ENCODE data around the gene LRP2BP.
"Not testable (repeated sequence)": the region's sequence is repeated elsewhere in the genome, so short reads cannot be mapped to it uniquely, and the experiment has no call there.

LRP2BP gene

DNA sequence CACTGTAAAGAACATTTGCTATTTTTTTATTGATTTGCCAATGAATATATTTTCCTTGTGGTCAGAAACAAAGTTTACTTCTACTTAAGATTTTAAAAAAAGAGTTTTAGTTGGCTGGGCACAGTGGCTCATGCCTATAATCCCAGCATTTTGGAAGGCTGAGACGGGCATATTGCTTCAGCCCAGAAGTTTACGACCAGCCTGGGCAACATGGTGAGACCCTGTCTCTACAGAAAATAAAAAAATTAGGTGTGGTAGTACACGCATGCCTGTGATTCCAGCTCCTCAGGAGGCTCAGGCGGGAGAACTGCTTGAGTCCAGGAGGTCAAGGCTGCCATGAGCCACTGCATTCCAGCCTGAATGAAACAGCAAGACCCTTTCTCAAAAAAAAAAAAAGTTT, 36.8 kb downstream of the LRP2BP start:
- no peak for DNase-seq

DNA sequence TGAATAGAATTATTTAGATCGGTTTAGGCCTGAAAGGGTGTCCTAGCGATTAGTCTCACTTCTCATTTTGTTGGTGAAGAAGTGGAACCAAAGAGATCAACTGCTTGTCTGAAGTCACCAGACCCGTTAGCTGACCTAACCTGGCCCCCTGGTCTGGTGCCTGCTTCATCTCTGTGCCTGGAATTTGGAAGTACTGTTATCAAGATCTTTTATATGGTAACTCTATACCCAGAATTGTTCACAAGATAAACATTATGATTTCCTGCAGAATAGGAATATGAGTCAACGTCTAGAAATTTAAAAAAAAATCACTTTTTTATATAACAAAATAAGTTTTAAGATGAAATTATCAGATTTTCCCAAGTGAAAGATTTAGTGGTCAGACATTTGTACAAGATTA, 37.2 kb downstream of the LRP2BP start:
- DNase-seq: no peak

DNA sequence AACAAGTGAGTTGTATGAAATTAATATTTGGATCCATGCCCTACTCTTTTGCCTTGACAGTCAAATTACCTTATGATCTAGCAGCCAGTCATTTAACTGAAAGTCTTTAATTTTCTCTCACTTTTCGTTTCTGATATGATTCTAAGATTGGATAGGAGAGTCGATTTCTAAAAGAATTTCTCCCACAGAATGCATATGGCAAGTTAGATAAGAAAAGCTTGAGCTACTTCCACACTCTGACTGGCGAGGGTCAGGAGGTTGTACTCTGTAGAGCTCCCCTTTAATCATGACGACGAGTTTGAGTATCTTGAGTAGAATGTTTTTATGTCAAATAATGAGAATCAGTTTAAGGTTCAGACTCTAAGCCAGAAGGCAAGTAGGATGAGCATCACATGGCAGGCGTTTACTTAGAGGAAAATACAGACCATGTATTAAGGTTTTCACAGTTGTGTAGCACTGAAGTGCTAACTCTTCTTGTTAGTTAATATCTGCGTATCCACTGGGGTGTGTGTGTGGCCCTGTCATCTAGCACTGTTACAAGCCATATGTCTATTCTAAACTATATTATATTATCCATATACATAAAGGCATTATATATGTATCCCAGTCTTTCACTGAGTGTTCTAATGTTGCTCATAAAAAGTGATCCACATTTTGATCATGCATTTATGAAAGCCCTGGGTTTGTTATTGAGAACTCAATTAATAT, 37.8 kb downstream of the LRP2BP start:
- no peak for DNase-seq

DNA sequence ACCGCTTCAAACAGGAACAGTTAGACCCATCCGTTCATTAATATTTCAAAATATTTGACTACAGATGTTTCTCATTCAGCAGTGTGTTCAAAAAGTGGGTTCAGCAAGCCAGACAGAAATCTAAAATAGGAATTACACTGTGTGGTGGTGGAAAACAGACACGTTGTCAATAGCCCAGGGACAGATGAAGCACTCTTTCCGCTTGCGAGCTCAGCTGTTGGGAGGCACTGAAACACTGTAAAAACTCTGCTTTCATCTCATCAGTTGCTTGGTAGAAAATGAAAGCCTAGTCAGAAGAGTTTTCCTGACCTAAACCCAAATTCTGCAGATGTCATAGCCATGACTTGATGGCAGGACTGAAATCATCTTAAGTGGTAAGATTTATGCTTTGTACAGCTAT, 38.5 kb downstream of the LRP2BP start:
- no peak for DNase-seq

DNA sequence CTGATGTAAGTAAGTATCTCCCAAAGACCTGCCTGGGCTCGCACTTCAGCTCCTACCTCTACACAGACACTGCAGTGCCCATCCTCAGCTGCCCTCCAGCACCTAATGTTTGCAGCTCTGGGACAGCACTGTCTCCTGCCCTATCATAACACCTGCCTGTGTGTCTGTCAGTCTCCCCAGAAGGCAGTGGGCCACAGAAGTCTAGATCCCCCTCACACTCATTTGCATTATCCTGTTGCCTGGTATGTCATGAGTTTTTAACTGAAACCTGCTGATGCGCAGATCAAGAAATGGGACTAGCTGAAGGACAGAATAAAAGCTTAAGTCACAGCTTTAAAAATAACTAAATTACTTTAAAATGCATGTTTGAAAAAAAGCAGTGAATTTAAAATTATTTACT, 43.0 kb downstream of the LRP2BP start:
- DNase-seq: no peak

DNA sequence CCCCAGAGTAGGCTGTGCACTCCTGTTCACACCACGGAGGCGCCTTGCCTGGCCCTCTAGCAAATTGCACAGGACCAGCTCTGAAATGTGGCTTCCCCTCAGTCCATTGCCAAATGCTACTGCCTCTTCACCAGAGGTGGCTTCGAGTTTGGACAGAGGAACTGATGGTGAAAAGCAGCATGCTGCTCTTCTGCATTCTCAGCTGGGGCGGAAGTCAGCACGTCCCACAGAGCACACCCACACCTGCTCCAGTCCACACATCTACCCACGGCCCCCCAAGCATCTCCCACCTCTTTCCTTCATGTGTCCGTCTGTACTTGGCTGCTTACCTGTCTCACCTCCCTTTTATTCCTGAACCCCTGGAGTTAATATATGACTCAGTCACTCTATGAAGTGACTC, 43.5 kb downstream of the LRP2BP start:
- no peak for DNase-seq

DNA sequence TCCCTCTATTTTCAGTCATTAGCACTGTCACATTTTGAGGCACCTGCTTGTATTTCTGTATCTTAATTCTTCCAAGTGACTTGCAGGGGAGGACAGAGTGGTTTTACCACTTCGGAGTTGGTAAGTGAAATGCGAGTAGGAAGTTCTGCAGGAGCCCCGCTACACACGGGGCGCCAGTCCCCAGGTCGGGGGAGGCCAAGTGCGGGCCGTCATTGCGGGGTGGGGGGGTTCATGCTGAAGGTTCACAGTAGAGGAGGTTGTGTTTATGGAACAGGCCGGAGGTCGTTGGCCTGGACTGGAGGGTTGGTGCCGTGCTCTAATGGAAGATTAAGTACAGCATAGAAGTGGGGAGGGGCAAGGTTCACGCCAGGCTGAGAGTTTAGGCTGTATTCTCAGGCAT, 44.0 kb downstream of the LRP2BP start:
- DNase-seq: no peak

DNA sequence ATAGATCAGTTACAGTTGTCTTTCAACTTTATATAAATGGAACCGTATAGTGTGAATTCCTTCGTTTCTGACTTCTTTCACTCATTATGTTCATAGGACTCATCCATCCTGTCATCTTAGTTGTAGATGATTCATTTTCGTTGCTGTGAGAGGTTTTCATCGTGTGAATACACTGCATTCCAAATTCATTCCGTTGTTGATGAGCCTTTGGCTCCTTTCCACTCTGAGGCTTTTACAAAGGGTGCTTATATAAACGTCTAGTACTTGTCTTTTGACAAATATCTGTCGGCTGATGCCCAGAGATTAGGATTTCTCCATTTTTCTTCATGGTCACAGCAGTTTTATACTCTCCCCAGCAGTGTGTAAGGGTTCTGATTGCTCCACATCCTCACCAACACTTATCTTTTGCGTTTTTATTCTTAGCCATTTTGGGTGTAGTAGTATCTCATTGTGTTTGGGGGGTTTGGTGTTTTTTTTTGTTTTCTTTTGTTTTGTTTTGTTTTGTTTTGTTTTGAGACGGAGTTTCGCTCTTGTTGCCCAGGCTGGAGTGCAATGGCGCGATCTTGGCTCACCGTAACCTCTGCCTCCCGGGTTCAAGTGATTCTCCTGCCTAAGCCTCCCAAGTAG, 48.6 kb downstream of the LRP2BP start:
- DNase-seq: no peak

DNA sequence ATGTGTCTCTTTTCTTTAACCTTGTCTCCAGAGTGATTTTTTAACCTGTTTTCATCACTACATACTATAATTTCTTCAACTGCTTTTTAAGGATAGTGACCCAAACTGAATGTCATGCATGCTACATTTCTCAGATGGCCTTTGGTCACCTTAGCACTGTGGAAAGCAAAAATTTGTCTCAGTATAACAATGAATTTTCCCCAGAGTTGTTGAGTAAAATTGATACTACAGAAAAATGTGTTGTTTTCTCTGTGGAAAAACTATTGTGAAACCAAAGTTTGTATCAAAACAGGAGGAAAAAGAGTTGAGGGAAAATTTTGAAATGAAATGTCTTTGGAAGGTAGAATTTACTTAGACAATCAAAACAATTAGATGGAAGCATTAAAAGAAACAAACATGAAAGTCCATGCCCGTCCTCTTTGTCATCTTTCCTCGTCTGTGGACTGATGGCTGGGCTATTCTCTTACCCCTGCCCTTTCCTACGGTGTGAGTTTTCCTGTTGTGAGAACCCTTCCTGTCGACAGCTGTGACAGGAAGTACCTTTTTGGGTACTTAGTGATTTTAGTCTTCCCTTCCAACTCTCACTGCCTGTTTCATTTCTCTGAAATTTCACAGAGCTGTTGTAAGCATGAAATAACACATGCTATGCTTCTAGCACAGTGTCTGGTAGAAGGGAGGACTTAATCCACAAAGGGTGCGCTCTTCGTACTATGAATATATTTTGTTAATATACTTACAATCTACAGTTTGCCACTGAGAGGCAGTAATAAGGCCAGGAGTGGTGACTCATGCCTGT, 50.8 kb downstream of the LRP2BP start:
- DNase-seq: no peak

DNA sequence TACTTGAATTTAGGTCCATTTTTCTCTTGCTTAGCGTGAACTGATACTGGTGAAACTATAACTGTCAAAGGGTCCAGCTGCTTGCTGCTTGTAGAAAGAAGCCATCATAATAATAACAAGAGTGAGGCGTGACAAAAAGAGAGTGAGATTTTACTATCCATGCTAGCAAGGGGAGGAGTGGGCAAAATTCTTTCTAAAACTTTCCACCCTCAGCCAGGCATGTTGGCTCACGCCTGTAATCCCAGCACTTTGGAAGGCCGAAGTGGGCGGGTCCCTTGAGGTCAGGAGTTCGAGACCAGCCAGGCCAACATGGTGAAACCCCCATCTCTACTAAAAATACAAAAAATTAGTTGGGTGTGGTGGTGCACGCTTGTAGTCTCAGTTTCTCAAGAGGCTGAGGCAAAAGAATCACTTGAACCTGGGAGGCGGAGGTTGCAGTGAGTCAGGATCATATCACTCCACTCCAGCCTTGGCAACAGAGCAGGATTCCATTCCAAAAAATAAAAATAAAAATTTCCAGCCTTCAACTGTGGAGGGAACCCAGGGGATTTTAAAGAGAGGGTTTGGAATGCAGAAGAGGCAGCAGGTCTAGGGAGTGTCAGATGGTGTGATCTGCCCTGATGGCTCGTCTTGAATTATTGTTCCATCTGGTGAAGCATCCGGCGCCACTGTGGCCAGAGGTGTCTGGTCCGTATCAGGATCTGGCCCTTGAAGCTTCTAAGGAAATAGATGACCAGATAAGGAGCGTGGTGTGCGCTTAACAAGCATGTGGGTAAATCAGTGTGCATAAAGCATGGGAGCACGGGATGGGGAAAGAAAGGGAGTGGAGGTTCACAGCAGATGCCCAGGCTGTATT, 51.8 kb downstream of the LRP2BP start:
- DNase-seq: no peak

DNA sequence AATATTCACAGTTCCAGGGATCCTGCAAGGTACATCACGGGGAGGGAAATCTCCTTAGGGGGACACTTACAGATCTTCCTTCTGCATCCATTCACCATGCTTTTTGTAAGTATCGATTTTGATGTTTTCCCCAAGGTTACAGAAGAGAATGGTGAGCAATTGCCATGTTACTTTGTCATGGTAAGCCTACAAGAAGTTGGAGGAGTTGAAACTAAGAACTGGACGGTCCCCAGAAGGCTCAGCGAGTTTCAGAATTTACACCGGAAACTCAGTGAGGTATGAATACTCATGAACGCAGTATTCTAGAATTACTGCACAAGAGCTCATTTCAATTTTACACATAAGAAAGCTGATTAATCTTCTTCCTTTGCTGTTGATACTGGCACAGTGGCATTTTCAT, 53.9 kb downstream of the LRP2BP start:
- no peak for DNase-seq

DNA sequence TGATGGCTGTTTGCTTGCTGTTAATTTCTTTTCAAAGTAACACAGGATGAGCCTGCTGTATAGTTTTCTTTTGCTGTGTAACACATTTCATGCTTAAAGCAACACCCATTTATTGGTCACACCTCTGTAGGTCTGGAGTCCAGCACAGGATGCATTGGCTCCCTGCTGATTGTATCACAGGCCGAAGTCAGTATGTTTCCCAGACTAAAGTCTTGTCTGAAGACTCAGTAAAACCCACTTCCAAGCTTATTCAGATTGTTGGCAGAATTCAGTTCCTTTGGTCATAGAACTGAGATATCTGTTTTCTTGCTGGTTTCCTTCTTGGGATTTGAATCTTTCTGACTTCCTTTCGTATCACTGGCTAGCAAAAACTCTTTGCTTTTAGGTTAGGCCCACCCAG, 54.3 kb downstream of the LRP2BP start:
- no peak for DNase-seq

DNA sequence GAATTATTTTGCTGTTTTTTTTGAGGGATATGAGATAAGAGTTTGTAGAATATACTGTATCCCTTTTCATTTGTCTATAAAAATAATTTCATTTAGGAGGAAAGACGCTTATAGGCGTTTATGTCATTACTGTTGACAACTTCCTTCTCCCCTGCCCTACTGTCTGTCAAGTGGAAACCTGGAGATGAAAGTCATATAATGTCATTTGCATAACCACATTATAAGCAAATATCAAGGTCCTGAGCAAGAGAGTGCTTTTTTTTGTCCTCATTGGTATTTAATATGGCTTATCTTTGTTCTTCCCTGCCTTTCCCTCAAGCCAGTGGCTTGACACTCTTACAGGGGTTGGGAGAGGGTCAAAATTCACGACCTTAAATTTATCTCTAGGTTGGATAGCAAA, 55.8 kb downstream of the LRP2BP start:
- no peak for DNase-seq

DNA sequence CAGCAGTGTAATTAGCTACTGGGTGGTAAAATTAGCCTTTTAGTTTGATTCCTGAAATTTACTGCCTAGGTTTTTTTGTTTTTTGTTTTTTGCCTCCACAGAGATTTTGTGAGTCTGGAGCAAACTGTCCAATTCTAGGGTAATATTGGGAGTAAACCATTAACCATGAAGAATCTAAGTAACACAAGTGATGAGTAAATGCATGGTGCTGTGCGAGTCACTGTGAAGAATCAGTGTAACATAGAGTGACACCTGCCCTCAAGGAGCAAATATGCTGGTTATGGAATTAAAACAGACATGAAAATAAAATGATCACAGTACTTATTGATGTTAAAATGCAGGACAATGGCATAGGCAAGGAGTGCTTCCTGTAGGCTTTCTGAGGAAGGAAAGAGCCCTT, 60.1 kb downstream of the LRP2BP start:
- no peak for DNase-seq

DNA sequence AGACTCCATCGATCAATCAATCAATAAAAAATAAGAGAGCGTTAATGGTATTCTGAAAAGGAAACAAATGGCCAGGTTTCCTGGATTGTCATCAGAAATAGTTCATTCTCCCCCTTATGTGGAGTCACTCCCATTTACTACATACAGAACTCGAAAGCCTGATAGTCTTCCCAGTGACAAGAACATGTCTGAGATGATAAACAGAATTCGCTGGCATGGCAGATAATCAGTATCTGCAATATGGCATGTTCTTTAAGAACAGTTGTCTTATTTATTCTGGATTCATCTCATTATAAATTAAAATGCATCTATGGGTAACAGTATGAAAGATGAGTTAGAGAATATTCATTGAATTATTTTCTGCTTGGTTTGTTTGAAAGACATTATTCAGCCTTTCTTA, 61.4 kb downstream of the LRP2BP start:
- DNase-seq: no peak

DNA sequence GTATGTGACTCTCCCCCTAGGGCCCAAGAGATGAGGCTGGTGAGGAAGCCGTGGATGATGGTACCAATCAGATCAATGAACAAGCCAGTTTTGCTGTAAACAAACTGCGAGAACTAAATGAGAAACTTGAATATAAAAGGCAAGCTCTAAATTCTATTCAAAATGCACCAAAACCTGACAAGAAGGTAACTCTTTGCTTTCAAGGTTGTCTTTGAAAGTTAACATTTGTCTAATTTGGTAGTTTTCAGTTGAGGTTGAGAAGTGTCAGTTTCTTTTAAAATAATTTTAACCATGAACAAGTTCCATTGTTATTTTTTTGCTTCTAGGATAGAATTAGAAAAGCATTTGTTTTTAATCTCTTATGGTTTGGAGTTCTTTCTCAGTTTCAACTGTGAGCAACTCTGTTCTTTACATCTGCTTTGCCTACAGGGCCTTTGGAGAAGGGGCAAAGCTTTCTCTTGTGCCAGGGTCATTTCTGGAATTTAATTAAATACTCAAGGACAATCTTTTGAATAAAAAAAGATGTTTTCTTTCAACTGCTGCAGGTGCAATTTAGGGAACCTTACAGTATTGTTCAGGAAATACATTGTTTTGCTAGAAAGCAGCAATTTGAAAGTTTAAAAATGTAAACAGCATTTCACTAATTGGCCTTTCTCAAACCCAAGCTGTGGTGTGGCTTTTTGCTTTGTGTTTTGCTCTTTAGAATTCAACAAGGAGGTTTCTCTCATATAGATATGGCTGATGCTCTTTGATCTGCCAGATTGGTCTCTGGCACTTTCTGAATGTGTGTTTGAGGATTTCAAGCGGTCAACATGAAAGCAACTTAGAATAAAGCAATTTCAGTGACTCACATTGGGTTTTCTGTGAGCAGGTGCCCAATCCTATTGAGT, 62.9 kb downstream of the LRP2BP start:
- DNase-seq: no peak

DNA sequence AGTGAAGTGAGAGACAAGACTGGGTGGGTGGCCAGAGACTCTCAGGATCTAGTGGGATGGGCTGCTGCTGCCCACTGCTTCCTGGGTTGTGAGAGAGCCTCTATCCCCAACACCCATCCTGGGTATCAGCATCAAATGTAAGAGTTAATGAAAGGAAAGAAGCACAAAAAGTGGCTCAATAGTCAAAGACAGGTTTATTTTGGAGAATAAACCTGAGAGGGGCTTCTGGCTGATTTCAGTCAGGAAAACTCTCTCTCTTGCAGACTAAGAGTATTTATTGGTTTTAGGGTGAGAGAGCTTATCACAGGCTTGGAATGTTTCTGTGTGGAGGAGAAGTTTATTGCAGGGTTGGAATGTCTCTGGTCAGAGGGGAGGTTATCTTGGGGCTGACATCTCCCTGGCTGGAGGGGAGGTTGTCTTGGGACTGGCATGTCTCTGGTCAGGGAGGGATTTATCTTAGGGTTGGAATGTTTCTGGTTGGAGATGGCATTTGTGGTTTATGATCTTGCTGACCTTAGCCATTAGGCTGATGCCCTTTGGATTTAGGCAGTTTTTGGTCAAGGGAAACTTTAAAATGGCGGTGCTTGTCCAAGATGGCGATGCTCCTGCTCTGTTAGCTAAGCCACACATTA, 65.7 kb downstream of the LRP2BP start:
- DNase-seq: not testable (repeated sequence)

DNA sequence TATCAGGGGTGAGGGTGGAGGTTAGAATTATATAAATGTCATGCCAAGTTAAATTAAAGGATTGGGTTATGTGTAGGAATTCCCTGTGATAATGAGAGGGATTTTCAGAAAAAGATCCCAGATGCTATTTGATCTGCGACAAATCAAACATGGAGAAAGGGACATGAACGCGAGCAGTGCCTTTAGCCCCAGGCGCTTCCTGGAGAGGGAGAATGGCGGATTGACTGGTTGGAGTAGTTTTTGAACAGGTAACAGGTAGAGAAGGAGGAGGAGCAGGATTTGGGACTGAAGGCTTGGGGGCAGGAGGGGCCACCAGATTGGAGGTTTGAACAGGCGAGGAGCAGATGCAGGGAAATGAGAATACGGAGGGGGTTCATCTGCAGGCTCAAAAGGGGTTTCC, 67.1 kb downstream of the LRP2BP start:
- DNase-seq: no peak

DNA sequence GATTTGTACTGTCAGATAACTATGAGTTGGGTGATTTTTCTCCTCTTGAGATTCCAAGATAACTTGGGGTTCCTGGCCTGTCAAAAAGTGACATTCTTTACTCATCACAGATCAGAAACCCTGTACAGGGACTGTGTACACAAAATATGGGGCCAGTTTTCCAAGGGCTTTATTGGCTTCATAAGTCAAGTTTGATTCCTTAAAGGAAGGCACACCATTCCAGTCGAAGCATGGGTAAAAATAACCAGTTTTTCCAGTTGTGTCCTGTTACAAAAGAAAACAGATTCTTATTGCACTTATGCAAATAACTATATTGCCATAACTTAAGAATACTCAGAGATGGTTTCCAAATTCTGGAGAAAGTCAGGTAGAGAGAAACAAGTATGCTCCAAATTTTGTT, 70.0 kb downstream of the LRP2BP start:
- DNase-seq: not testable (repeated sequence)

DNA sequence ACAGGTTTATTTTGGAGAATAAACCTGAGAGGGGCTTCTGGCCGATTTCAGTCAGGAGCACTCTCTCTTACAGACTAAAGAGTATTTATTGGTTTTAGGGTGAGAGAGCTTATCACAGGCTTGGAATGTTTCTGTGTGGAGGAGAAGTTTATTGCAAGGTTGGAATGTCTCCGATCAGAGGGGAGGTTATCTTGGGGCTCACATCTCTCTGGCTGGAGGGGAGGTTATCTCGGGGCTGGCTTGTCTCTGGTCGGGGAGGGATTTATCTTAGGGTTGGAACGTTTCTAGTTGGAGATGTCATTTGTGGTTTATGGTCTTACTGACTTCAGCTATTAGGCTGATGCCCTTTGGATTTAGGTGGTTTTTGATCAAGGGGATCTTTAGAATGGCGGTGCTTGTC, 71.4 kb downstream of the LRP2BP start:
- not testable (repeated sequence) for DNase-seq

DNA sequence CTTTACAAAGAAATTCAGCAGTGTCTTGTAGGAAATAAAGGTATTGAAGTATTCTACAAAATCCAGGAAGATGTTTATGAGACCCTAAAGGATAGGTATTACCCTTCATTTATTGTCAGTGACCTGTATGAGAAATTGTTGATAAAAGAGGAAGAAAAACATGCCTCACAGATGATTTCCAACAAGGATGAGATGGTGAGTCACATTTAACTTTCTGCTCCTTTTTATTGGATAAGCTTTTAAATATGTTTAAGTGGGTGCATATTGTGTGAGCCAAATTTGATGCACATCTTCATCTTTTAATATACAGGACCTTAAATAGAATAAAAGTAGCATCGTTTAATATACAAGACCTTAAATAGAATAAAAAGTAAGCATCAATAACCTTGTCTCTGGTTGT, 72.1 kb downstream of the LRP2BP start:
- no peak for DNase-seq

DNA sequence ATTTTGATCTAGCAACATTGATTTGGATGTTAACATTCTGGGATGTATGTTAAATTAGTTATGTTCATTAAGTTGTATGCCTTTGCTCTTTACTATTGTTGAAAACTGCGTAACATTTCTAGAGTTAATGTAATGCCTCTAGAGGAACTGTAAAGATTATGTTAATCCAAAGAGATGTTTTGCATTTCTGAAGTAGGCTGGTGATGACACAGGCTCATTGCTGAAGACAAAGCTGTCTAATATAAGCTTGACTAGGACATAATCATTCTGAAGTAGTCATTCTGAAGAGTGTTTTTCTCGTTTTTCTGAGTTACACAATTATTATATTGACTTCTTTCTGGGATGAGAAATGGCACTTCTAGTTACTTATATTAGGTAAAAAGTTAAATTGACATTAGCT, 72.9 kb downstream of the LRP2BP start:
- DNase-seq: no peak
